Measurements from ENCODE around the gene SLC25A51.

The SLC25A51 gene

GRCh38 chr9:37922363-37923117 is 18.6 kb upstream of the SLC25A51 start:
- intact Hi-C loops (cut with DNase I) = no loop called here

GRCh38 chr9:37921546-37922300 is 17.8 kb upstream of the SLC25A51 start:
- intact Hi-C loops (cut with DNase I) = no loop called here
- peak in 8 of 42 donors; percentile 8 to 67 (median 34) for DNase-seq

More at GRCh38 chr9:37922363-37923117, 18.6 kb upstream of the SLC25A51 start:
- peak in 5 of 42 donors; percentile 7 to 14 (median 12) for DNase-seq

- intact Hi-C loops (cut with DNase I) = no loop called here
- peak in 3 of 42 donors; percentile 4 to 42 (median 22) for DNase-seq
Observed at GRCh38 chr9:37921168-37921510, 17.2 kb upstream of the SLC25A51 start.

- intact Hi-C loops (cut with DNase I) = no loop called here
- peak in 5 of 42 donors; percentile 28 to 62 (median 32) for DNase-seq
Observed at GRCh38 chr9:37920471-37921167, 16.7 kb upstream of the SLC25A51 start.

- peak in 2 of 42 donors; percentile 7 to 31 for DNase-seq
- intact Hi-C loops (cut with DNase I) = loop anchor here (10.0 kb wide), 1 partner anchor 45 kb away; no protein-coding TSS in a partner anchor
Observed at GRCh38 chr9:37919956-37920335, 16.0 kb upstream of the SLC25A51 start.

GRCh38 chr9:37919246-37919955 is 15.5 kb upstream of the SLC25A51 start:
- peak in 4 of 42 donors; percentile 5 to 12 (median 10) for DNase-seq
- intact Hi-C loops (cut with DNase I) = loop anchor here (10.0 kb wide), 1 partner anchor 45 kb away; no protein-coding TSS in a partner anchor

- intact Hi-C loops (cut with DNase I) = loop anchor here (10.0 kb wide), 1 partner anchor 46 kb away; no protein-coding TSS in a partner anchor
Observed at GRCh38 chr9:37918665-37919170, 14.8 kb upstream of the SLC25A51 start.

GRCh38 chr9:37917801-37918664 is 14.1 kb upstream of the SLC25A51 start:
- peak in 4 of 42 donors; percentile 16 to 41 (median 19) for DNase-seq
- intact Hi-C loops (cut with DNase I) = loop anchor here (10.0 kb wide), 1 partner anchor 47 kb away; no protein-coding TSS in a partner anchor

More at GRCh38 chr9:37918665-37919170, 14.8 kb upstream of the SLC25A51 start:
- DNase-seq = peak in 3 of 42 donors; percentile 3 to 32 (median 7)

GRCh38 chr9:37917313-37917731 is 13.4 kb upstream of the SLC25A51 start:
- intact Hi-C loops (cut with DNase I) = loop anchor here (10.0 kb wide), 1 partner anchor 47 kb away; no protein-coding TSS in a partner anchor
- DNase-seq = peak in 4 of 42 donors; percentile 11 to 45 (median 18)

GRCh38 chr9:37916471-37917312 is 12.8 kb upstream of the SLC25A51 start:
- intact Hi-C loops (cut with DNase I) = loop anchor here (10.0 kb wide), 1 partner anchor 48 kb away; no protein-coding TSS in a partner anchor
- peak in 31 of 42 donors; percentile 46 to 84 (median 66) for DNase-seq

GRCh38 chr9:37915911-37916470 is 12.1 kb upstream of the SLC25A51 start:
- intact Hi-C loops (cut with DNase I) = loop anchor here (10.0 kb wide), 1 partner anchor 49 kb away; no protein-coding TSS in a partner anchor
- peak in 5 of 42 donors; percentile 23 to 62 (median 41) for DNase-seq

GRCh38 chr9:37914701-37915358 is 10.9 kb upstream of the SLC25A51 start:
- peak in 3 of 42 donors; percentile 14 to 35 (median 16) for DNase-seq
- intact Hi-C loops (cut with DNase I) = loop anchor here (5.0 to 10.0 kb wide), 3 partner anchors 50 to 447 kb away; no protein-coding TSS in a partner anchor

- intact Hi-C loops (cut with DNase I) = loop anchor here (5.0 to 10.0 kb wide), 3 partner anchors 51 to 448 kb away; no protein-coding TSS in a partner anchor
- DNase-seq = peak in 2 of 42 donors; percentile 24 to 43
Observed at GRCh38 chr9:37914154-37914551, 10.2 kb upstream of the SLC25A51 start.

GRCh38 chr9:37913480-37914153 is 9.7 kb upstream of the SLC25A51 start:
- intact Hi-C loops (cut with DNase I) = loop anchor here (1.0 to 10.0 kb wide), 4 partner anchors 51 to 449 kb away; no protein-coding TSS in a partner anchor
- peak; percentile 68 to 97 (median 92) for DNase-seq
